Panc1 (cell line): ENCODE results near the gene ODAPH.

Experiments used
- POLR2AphosphoS5 ChIP-seq: IDR thresholded peaks from 2 replicates; pipeline ENCODE4 v1.6.1; 2012; ENCODE audit warnings: mild to moderate bottlenecking, low read depth, low read length, moderate library complexity
- TF ChIP-seq, protein P1 (sequence below): fragments of 450-650 bp; IDR thresholded peaks from 2 replicates; pipeline ENCODE4 v1.5.1; 2017; ENCODE audit warnings: mild to moderate bottlenecking

DNA sequence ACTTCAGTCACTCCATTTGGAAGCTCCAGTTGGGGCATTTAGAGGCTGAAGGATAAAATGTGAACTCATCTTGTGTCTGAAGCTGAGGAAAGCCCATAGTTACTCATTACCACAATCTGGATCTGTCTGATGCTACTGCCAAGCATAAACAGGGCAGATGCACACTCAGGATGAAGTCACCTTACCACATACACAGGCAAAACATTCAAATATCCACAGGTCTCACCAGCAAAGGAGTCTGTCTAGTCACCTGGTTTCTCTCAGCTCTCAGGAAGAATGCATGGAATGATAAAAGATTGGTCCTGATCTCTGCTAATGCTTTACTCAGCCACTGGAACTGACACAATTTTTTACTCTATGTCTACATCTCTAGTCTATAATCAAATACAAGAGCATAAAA, 13.0 kb upstream of the ODAPH start:
- TF ChIP-seq, protein P1, sequence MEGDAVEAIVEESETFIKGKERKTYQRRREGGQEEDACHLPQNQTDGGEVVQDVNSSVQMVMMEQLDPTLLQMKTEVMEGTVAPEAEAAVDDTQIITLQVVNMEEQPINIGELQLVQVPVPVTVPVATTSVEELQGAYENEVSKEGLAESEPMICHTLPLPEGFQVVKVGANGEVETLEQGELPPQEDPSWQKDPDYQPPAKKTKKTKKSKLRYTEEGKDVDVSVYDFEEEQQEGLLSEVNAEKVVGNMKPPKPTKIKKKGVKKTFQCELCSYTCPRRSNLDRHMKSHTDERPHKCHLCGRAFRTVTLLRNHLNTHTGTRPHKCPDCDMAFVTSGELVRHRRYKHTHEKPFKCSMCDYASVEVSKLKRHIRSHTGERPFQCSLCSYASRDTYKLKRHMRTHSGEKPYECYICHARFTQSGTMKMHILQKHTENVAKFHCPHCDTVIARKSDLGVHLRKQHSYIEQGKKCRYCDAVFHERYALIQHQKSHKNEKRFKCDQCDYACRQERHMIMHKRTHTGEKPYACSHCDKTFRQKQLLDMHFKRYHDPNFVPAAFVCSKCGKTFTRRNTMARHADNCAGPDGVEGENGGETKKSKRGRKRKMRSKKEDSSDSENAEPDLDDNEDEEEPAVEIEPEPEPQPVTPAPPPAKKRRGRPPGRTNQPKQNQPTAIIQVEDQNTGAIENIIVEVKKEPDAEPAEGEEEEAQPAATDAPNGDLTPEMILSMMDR: no peak
- TF ChIP-seq POLR2AphosphoS5: no peak
